Measurements from ENCODE around the gene SLFN14.
"Not testable (repeated sequence)": the region's sequence is repeated elsewhere in the genome, so short reads cannot be mapped to it uniquely, and the experiment has no call there.

SLFN14 gene

GRCh38 chr17:35519906-35520442 lies 40.6 kb downstream of the SLFN14 start:
- no peak for DNase-seq

DNA sequence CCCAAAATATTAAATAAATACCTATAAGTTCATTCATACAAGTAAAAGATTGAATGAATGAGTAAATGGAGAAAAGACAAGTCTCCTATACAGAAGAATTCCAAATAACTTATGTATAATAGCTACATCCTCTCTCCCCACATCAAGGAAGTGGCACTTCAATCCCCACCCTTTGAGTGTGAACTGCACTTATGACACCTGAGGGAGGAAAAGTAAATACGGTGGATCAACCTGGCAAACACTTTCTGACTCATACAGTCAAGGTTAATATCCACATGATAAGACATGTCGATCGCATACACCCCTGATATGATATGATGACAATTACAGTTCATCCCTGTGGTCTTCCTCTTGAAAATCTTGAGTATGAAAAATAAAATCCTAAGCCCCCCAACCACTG lies 41.2 kb downstream of the SLFN14 start:
- no peak for DNase-seq

GRCh38 chr17:35518431-35518830 lies 42.2 kb downstream of the SLFN14 start:
- not testable (repeated sequence) for DNase-seq

GRCh38 chr17:35515027-35515426 lies 45.6 kb downstream of the SLFN14 start:
- no peak for DNase-seq

DNA sequence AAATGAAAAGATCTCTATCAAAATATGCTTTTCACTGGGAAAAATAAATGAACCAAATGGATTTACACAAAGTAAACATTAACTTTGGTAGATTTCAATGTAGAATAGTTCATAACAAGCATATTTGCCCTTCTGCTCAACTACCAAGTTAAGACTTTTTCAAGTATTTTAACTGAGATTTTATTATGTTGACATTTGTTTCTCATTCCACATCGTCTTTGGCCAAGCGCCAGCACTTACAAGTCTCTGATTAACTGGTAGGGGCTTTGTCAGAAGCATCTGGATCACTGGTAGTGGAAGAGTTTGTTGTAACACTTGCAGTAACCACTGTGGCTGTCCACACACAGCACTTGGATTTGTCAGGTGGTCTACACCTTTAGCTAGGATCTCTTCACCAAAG lies 46.1 kb downstream of the SLFN14 start:
- no peak for DNase-seq
